DMS 273 (cell line): ENCODE results near the gene TMEM150B.
A peak's percentile ranks its signal among the peaks of the same experiment; 100 is the strongest.

Source experiments
- DNase-seq: peaks from one replicate; lab custom pipeline; 2025; ENCODE audit not compliant: unreplicated experiment; lab: John Stamatoyannopoulos, UW

The TMEM150B gene

DNA sequence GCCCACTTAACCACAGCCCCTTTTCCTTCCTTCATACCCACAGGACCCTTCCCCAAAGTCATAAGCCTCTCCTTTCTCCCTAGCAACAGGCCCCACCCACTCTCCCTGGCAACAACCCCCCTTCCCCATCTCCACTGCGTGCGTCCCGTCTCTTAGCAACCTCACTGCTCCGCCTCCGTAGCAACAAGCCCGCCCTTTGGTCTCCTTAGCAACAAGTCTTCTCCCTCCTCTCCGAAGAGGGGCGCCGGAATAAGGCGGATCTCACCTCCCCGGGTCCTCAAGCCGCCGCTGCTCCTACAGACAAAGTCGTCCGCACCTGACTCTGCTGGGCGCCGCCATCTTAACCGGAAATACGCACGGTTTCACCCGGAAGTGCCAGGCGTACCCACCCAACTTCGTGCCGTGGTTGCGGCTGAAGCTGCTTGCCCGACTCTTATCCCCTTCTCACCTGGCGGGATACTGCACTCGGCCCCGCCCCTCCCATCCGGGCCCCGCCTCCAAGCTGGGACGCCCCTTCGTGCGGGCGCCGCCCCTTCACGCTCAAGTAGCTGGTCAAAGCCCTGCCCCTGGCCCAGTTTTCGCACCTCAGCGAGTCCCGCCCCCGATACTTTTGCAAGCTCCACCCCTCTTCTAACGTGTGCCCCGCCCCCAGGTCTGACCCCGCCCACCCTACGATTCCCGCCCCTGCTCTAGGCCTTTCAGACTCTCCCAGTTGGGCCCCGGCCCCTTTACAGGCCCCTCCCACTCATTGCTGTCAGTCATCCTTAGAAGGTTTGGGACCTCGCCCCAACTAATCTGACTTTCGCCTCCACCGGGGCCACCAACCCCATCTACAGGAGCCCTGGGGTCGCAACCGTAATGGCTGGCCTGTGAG lies 45.1 kb downstream of the TMEM150B start, which contains the start of gene HSPBP1:
HSPBP1 (minus strand) TSS at position 341 of the 874 bp plus-strand sequence. CDS start 502 bp downstream, outside the sequence.
- peak; percentile 98 for DNase-seq

DNA sequence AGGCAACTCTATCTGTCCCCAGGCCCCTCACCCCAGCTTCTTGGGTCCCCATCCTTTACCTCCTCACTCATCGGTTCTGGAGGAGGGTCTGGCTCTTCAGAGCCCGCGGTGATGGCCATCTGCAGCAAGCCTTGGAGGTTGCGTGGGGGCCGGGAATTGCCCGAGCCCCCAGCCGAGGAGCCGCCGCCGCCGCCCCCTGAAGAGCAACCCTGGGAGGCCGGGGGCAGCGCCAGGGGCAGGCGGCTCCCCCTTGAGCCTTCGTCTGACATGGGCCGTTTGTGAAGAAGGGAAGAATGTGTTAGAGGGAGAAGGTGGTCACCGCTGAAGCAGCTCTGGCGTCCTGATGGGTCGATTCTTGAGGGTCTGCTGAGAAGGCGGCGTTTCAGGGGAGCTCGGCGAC lies 45.8 kb downstream of the TMEM150B start:
- DNase-seq, result no peak

DNA sequence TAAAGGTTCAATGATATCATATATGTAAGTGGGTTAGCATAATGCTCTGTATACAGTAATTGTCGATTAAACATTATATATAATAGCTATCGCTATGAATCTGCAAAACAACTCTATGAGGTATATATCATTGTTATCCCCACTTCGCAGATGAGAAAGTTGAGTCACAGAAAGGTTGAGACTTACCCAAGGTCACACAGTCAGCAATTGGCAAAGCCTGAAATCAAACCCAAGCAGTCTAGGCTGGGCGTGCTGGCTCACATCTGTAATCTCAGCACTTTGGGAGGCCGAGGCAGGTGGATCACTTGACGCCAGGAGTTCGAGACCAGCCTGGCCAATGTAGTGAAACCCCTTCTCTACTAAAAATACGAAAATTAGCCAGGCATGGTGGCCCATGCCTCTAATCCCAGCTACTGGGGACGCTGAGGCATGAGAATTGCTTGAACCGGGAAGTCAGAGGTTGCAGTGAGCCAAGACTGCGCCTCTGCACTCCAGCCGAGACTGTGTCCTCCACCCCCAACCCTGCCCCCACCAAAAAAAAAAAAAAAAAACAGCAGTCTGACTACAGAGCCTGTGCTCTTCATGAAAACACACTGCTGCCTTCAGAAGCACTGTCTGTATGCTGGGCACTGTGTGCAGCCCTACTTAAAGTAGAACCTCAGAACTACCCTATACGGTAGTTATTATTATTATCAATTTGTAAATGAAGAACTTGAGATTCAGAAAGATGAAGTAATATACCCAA lies 46.6 kb downstream of the TMEM150B start:
- no peak for DNase-seq

DNA sequence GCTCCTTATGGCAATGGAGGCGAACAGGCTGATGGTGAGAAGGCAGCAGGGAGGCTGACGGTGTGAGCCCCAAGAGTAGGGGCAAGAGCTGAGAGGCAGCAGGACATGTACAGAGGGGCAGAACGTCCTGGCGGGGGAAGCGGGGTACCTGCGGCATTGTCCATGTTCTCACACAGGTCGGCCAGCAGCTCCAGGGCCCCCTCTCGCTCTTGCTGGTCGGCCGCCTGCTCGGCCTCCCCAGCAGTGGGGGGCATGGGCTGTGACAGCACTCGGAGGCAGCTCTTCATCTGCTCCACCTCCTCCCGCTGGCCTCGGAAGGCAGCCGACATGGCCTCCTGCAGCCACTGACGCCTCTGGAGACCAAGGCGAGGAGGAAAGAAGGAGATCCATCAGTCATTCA lies 47.6 kb downstream of the TMEM150B start:
- DNase-seq, result no peak

DNA sequence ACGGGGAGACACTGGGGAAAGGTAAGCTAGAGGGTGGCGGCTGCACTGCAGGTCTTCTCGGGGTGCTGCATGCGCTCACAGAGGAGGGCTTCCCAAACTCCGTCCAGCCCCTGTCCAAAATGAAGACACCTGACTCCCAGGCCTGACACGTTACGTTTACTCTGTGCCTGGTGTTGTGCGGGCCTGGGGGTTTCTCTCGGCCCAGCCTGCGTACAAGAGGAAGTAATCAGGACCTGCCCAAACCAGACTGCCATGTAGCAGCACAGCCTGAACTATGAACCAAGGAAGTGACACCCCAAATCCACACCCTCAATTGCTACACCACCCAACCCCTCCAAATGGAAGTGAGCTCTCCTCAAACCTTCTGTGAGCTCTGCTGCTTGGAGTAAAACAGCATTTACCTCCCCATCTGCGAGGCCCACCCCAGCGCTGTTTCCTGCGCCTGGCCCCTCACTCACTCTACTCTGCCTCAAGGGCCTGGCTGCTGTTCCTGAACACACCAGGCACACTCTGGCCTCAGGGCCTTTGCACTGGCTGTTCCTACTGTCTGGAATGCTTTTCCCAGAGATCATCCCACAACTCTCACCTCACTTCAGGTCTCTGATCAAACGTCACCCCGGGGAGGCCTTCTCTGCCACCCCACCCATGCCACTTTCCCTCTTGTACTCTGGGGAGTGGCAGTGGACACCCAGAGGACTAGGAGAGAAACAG lies 48.3 kb downstream of the TMEM150B start:
- DNase-seq, result no peak

DNA sequence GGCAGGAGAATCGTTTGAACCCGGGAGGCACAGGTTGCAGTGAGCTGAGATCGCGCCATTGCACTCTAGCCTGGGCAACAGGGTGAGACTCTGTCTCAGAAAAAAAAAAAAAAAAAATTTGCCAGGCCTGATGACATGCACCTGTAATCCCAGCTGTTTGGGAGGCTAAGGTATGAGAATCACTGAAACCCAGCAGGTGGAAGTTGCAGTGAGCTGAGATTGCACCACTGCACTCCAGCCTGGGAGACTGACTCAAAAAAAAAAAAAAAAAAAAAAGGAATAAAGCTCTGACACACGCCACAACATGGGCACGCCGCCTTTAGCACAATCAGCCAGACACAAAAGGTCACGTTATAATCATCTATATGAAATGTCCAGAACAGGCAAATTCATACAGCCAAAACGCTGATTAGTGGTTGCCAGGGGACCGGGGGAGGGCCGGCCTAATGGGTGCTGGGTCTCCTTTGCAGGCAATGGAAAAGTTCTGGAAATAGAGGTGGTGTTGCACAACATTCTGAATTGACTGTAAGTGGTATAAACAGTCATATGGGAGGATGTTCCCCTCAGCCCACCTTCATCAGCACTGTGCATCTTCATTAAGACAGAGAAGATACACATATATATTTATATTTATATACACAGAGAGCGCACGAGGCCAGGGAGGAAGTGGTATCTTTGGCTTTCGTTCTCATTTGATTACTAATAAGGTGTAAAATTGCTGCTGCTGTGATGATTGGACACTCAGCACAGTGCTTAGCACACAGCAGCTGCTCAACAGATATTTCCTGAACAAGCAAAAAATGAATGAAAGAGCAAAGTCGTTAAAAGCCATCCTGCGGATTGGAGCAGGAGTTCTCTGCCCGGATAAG lies 49.1 kb downstream of the TMEM150B start:
- no peak for DNase-seq

DNA sequence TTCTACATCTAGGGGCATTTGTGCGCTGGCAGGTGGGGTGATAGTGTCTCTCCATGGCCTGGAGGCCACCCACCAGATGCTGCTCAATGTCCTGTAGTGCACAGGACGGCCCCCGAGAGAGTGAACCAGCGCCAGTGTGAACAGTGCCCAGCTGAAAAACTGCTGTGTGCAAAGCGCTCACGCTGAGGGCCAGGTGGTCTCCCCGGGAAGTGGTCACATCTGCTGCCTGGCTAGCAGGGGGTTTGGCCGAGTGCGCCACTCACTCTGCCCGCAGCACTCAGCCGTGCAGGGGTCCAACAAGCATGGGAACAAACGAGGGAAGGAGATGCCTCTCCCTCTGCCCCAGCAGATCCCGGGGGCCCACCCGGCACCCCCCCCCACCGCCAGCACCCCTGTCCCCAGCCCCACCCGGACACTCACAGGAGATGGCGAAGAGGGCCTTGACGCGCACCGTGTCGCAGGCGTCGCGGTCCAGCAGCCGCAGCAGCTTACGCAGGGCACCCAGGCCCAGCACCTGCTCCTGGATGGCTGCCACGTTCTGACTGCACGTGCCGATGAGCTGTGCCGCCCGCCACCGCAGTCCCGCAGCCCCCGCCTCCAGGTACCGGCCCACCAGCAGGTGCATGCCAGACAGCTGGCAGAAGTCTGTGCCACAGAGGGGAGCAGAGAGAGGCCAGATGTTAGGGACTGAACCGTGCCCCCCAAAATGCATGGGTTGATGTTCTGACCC lies 51.0 kb downstream of the TMEM150B start:
- DNase-seq, result no peak

DNA sequence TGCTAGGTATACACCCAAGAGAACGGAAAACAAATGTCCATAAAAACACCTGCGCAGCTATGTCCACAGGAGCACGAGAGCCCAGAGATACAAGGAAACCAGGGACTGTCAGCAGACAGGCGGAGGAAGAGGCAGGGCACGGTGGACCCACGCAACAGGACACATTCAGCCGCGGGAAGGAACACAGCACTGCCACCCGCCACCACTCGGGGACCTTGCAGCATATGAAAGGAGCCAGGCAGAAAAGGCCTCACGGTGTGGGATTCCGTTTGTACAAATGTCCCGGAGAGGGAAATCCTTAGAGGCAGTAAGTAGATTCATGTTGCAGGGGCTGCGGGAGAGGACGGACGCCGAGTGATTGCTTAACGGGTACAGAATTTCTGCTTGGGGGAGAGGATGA lies 53.0 kb downstream of the TMEM150B start:
- DNase-seq, result no peak

DNA sequence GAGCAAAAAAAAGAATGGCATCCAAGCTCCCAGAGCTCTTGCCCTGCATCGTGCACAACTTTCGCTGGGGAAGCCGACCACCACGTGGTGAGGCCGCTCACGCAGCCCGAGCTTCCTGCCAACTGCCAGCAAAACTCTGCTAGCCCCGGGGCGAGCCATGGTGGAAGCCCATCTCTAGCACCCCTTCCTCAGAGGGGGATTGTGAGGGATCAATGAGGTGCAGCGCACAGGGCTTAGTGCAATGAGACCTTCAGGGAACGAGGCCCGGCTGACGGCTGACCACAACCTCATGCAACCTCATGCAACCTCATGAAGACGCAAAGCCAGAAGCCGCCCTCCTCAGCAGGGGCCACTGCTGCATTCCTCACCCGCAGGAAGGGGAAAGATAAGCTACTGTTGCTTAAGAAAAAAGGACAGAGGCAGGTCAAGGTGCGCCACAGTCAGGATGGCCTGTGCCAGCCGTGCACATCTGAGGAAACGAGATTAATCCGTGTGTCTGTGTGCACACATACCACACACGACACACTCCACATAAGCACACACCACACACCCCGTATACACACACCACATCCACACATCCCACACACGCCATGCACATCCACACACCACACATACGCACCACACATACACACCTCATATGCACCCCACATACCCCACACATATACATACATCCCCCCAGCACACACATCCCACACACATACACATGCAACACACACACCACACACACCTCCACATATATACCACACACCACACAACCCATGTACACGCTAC lies 54.8 kb downstream of the TMEM150B start:
- DNase-seq, result no peak

DNA sequence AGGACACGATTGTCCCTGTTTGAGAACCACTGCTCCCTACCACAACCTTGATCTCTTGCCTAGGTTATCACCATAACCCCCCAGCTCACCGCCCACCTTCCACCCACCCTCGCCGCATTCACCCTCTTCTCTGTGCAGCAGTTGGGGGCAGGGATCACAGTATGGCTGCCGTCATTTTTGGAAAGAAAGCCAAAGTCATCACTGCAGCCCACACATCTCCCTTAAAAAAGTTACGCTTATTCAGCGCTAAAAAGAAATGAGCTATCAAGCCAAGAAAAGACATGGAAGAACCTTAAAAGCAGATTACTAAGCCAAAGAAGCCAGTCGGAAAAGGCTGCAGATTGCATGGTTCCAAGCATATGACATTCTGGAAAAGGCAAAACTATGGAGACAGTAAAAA lies 55.8 kb downstream of the TMEM150B start:
- no peak for DNase-seq

DNA sequence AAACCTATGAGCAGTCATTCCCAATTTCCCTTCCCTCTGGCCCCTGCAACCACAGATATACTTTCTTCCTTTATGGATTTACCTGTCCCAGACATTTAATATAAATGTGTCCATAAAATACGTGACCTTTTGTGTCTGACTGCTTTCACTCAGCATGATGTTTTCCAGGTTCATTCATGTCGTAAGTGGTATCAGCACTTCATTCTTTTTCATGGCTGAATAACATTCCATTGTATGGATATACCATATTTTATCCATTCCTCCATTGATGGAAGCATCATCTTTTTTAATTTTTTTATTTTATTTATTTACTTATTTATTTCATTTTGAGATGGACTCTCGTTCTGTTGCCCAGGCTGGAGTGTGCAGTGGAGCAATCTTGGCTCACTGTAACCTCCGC lies 58.3 kb downstream of the TMEM150B start:
- DNase-seq, result no peak

DNA sequence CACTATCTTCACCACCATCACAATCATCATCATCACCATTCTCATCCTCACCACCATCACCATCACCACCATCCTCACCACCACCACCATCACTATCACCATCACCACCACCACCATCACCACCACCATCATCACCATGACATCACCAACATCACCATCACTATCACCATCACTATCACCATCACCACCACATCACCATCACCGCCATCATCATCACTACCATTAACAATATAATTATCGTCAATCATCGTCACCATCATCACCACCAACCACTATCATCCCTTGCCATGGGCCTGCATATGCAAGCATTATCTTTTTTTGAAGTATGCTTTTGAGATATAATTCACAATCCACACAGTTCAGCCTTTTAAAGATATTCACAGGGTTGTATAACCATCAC lies 58.7 kb downstream of the TMEM150B start:
- no peak for DNase-seq

DNA sequence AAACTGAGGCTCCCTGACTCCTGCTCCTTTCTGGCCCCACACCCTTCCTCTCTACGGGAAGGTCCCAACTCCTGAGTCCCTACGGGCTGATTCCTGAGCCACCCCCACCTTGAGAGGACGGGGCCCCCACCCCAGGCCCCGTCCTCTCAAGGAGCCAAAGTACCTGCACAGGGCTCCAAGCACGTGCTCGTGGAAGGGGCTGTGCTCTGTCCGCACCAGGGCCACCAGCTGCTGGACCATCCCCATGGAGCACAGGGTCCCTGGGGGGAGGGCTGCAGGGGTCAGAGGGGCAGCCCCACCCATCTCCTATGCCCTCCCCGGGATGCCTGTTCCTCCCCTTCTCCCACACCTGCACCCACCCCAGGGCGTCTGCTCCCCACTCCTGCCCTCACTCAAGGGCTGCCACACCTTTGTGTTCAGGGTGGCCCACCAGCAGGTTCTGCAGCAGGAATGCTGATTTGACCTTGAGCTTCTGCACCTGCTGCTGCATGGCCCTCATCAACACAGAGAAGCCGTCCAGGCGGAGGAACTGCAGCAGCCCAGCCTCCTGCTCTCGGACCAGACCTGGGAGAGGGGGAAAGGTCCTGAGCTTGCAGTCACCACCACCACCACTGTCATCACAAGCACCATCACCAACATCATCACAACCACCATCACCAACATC lies 59.3 kb downstream of the TMEM150B start:
- DNase-seq, result no peak

DNA sequence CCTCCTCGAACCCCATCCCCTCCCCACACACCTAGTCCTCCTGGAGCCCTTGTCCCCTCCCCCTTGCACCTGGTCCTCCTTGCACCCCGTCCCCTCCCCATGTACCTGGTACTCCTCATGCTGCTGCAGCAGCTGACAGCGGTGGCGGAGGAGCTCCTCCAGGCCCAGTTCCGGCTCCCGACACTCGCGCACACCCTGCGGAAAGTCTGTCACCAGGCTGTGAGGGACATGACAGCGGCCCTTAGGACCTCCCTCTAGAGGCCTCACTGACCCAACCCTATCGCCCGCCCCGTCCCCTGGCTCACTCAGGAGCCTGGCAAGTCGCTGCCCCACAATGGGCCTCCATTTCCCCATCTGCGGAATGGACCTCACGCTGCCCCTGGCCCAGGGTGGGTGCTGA lies 60.0 kb downstream of the TMEM150B start:
- DNase-seq, result no peak

DNA sequence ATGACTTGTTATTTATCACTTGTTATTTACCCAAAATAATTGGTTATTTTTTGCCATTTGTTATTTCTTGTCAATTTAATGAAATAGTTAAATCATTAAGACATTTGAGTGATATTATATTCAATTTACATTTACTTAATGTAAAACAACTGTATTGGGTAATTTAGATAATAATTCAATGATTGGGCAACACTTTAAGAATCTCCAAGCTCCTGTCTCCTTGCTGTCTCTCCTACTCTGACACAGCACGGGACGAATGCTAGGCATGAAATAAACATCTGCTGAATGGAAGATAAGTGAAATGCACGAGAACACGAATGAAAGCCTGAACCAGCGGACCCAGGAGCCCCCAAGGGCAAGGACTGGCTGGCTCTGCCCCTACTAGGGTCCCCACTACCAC lies 60.6 kb downstream of the TMEM150B start:
- no peak for DNase-seq
